Inflammatory macrophage treated with lipopolysaccharide for 1 hour (primary cell): ENCODE results near the gene METTL27.
"Not testable (repeated sequence)": the region's sequence is repeated elsewhere in the genome, so short reads cannot be mapped to it uniquely, and the experiment has no call there.

Experiments
- DNase-seq, 2 donors: peaks; one replicate each; pipeline ENCODE4 v3.0.0-alpha.2; 2020 to 2022

Gene METTL27, protein sequence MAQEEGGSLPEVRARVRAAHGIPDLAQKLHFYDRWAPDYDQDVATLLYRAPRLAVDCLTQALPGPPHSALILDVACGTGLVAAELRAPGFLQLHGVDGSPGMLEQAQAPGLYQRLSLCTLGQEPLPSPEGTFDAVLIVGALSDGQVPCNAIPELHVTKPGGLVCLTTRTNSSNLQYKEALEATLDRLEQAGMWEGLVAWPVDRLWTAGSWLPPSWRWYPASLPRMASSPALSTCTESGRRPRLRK

DNA sequence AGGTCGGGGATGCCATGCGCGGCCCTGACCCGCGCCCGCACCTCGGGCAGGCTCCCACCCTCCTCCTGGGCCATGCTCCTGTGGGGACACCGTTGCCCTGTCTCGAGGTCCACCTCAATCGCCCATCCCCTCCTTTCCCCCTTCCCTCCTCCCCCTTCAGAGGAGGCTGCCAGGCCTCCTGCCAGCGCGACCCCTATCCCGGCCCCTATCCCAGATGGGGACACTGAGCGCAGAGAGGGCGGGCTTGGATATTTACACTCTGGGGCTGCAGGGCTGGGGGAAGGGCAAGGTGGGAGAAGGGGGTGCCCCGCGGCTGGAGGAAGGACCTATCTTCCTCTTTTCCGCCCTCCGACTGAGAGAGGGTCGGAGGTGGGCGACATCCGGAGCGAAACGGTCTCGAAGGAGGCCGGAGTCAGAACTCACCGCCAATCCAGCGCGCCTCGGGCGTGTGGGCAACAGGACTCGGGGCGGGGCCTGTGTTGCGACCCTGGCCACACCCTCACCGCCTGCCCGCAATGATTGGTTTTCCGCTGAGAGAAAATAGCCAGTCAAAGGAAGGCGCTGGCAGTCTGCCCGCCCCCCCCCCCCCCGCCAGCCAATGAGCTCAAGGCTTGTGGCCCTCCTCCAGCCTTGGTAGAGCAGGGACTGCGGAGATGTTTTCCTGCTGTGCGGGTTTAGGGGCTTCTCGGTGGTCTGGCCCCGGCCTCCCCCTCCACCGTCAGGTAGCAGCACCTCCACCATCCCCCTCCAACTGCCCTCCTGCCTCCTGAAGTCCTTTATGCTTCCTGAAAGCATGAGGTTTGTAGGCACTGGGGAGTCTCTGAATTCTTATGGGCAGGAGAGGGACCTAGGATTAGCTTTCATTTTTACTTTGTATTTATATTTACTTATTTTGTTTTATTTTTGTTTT, at the start of gene METTL27:
TSS of gene METTL27 (minus strand) at position 450 of the 910 bp plus-strand sequence. CDS start at position 74, 376 bp downstream.
- peak; percentile 88 to 90 for DNase-seq

DNA sequence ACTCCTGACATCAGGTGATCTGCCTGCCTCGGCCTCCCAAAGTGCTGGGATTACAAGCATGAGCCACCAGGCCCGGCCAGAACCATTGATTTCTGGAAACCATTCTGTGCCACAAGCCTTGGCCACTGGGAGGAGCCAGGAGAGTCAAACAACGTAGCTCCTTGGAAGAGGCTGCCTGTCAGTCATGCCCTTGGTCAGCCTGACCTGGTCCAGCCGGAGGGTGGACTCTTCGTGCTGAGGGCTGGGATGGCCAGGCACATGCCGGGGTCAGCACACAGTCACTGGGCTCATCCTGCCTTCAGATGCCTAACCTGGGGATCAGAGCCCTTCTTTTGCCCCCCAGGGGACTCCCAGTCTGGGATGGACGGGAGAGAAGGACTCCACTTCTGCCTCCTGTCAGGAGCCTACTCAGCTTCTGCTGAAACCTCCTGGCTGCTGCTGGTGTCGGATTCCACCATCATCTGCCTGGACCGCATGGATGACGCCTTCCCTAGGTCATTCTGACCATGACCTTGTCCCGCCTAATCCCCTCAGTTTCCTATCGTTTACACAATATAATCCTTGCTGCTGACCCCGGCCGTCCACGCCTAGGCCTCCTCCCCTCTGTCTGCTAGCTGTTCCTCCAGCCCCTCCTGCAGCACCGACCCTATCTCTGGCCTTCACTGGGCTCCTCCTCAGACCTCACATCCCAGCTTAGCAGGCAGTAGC, 49.0 kb upstream of the METTL27 start:
- no peak for DNase-seq

DNA sequence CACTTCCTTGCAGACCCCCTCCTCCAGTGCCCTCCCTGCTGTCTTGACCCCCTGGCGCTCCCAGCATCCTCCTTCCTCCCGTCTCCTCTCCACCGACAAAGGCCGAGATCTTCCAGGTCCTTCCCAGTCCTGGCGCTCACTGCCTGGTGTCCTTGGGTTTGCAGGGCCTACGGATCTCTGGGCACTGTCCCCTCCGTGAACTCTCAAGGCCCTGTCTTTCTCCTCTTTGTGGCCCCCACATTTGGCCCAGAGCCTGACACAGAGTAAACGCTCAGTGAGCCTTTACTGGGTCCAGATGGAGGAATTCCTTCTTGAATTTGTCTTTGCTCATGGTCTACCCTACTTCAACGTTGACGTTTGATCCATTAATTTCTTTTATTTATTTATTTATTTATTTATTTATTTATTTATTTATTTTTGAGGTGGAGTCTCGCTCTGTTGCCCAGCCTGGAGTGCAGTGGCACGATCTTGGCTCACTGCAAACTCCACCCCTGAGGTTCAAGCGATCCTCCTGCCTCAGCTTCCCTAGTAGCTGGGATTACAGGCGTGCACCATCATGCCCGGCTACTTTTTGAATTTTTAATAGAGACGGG, 48.3 kb upstream of the METTL27 start:
- DNase-seq: no peak

DNA sequence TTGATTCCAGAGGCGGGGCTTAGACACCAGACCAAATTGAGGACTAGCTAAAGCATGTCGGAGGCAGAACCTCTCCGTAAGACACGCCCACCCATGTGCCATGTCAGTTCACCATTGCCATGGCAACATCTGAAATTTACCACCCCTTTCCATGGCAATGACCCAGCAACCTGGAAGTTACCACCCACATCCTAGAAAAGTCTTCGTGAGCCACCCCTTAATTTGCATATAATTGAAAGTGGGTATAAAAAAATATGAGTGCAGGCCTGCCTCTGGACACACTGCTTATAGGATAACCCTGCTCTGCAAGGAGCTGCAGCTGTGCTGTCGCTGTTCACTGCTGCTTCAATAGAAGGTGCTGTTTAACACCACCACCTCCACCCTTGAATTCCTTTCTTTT, 46.6 kb upstream of the METTL27 start:
- peak; percentile 32 to 40 for DNase-seq

DNA sequence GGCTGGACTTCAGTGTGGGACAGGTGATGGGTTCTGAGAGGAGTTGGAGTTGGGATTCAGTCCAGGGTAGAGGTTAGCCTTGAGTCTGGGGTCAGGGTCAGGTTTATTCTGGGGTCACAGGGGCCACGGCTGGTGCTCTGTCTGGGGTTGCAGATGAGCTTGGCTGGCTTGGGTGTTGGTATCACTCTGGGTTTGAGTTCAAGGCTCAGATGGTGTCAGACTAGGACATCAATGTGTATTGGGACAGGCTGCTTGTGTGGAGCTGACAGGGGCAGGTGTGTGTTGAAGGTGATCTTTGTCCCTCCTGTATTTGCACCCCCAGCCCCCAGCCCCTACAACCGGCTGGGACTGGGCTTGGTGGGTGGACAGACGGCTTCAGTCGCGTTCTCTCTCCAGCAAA, 45.4 kb upstream of the METTL27 start:
- no peak for DNase-seq

DNA sequence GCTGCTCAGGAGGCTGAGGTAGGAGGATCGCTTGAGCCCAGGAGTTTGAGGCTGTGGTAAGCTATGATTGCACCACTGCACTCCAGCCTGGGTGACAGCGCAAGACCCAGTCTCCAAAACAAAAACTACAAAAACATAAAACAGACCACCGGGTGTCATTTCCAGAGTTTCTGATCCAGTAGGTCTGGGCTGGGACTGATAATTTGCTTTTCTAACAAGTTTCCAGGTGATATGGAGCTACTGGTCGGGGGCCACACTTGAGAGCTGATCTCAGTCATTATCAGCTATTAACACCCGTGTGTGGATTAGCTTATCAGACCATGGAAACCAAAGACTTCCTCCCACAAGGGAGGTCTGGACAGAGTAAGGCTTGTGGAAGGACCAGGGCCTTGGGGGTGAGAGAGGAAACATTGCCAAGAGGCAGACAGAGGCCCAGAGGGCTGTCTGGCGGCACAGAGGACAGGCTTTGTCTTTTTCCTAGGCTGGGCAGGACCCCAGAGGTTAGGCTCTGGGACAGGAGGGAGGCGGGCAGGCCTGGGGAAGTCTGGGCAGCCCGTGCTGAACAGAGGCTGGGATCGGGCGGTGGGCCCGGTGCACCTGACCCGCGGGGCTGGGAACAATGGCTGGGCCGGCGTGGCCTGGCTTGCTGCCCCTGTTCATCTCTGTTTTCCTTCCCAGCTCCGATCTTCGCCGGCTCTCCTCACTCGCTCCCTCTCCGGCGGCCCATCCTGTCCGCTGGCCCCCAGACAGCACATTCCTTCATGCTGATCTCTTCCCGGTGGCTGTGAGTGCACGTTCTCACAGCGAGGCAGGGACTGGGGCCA, 43.9 kb upstream of the METTL27 start:
- DNase-seq: no peak

DNA sequence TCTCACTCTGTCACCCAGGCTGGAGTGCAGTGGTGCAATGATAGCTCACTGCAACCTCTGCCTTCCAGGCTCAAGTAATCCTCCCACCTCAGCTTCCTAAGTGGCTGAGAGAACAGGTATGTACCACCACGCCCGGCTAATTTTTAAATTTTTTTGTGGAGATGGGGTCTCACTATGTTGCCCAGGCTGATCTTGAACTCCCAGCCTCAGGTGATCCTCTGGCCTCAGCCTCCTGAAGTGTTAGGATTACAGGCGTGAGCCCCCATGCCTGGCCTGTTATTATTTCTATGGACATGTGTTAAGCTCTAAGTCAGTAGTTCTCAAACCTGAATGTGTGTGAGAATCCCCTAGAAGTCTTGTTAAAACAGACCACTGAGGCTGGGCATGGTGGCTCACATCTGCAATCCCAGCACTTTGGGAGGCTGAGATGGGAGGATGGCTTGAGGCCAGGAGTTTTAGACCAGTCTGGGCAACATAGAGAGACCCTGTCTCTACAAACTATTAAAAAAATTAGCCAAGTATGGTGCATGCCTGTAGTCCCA, 43.2 kb upstream of the METTL27 start:
- no peak for DNase-seq

DNA sequence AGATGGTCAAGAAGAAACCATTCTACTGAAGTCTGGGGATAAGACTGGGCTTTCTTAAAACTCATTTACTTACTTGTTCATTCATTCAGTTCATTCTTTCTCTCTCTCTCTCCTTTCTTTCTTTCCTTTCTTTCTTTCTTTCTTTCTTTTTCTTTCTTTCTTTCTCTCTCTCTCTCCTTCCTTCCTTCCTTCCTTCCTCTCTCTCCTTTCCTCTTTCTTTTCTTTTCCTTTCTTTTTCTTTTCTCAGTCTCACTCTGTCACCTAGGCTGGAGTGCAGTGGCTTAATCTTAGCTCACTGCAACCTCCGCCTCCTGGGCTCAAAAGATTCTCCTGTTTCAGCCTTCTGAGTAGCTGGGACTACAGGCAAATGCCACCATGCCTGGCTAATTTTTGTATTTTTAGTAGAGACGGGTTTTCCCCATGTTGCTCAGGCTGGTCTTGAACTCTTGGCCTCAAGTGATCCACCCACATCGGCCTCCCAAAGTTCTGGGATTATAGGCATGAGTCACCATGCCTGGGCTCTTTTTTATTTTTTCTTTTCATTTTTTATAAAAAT, 42.6 kb upstream of the METTL27 start:
- DNase-seq: not testable (repeated sequence)

DNA sequence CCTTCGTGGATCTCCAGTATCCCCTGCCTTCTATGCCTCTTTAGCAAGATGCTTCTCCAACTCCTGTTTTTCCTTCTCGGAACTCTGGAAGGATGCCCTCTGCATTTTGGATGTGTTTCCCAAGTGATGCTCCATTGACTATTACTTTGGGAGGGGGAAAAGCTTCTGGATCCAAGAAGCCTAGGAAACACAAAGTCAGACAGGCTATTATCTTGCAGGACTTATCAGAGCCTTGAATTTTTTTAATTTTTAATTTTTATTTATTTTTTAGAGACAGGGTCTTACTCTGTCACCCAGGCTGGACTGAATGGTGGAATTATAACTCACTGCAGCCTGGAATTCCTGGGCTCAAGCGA, 39.7 kb upstream of the METTL27 start:
- DNase-seq: no peak

DNA sequence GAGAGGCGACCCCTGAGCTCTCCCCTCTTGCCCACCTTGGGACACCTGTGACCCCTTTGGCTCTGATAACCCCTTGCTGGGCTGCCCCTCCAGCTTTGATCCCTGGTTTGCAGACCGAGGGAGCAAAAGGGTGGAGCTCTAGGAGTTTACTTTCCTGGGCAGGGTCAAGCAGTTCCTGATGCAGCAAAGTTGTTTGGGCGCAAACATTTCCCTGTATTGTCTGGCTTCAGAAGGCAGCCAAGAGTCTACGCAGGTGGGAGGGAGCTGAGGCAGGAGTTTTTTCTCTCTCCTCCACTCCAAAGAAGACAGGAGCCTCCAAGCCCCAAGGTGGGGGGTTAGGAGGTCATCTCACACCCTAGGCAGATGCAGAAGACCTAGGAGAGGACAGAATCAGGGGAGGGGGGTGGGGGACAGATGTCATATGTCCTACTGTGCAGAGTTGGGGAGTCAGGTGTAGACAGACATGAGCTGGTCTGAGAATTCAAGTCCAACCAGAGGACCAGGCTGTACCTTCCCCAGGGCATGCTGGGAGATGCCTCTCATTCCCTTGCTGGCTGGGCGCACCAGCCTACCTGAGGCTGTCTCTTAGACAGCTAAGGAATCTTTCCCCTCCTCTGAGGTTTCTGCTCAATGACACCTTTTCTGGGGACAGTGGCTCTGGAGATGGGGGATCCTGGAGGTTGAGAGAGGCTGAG, 39.2 kb upstream of the METTL27 start:
- DNase-seq: no peak

DNA sequence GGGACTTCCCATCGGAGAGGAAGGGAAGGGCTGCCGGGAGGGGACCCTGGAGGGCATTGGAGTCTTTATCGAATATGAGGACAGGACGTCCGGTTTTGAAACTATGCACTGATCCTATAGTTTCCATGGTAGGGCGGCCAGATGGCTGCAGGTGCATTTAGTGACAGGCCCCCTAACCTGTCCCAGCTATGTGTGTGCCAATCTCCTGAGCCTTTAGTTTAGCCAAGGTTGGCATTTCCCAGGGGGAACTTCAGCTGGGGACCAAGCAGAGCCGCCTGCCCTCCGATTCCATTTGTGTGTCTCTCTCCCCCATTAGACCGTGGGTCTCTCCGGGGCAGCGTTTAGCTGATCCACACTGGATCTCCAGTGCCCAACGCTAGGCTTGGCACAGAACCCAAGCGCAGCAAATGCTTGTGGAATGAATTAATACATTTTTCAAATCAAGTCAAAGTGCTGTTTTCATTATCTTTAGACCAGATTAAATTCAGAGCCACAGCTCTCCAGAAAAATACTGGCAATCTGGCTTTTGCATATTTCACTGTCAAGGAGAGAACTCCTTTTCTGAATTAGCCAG, 38.5 kb upstream of the METTL27 start:
- DNase-seq: no peak

DNA sequence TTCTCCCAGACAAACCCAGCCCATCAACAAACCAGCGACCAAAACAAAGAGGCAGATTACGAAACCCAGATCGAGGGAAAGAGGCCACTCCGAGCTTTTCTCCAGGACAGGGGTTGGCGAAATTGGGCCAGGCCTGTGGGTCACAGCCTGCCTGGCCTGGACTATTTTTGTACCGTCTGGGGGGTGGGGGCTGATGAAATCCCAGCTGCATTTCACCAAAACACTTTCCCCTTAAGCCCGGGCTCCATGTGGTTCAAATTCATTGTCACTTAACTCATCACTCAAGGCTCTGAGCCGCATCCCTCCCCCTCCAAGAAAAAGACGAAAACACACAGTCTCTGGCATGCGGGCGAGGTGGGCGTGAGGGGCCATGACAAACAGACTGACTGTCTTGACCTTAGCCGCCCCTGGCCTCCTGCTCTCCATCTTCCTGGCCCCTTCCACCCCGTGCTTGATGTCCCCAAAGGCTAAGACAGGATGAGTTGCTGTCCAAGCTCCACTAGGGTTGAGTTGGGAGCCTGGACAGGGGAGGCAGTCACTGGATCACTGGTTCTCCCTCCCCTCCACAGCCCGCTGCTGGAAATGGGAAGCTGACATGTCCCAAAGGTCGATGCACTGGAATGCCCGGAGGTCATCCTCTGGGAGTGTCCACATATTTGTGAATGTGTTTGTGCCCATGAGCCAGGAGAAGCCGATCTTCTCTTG, 37.8 kb upstream of the METTL27 start:
- no peak for DNase-seq

DNA sequence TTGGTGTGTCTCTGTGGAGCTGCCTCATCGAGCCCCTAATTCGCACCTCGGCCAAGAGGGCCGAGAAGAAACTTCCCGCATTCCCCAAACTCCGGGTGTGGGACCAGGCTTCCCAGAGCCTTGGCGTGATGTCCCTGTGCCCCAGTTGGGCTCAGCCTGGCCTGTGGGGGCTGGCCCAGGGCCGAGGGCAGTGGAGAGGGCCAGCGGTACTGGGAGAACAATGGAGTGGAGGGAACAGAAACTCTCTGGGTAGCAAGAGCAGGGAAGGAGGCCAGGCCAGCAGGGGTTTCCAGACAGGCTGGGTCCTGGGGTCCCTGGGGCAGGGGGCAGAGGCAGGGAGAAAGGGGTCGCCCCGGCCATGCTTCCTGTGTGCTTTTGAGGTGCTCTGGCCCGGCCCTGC, 34.7 kb upstream of the METTL27 start:
- no peak for DNase-seq

DNA sequence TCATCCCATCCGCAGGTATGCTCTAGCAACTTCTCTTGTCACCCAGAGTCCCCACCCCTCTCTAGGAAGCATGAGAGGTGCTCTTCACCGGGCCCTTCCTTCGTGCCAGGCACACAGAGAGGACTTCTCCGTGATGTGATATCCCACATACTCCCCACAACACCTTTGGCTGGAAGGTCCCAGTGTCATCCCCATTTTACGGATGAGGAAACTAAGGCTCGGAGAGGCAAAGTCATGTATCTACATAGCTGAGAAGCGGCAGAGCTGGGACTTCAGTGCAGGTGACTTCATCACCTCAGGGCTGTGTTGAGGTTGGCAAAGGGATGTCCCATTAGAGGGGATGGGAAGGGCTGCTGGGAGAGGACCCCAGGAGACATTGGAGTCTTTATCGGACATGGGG, 34.0 kb upstream of the METTL27 start:
- DNase-seq: no peak

DNA sequence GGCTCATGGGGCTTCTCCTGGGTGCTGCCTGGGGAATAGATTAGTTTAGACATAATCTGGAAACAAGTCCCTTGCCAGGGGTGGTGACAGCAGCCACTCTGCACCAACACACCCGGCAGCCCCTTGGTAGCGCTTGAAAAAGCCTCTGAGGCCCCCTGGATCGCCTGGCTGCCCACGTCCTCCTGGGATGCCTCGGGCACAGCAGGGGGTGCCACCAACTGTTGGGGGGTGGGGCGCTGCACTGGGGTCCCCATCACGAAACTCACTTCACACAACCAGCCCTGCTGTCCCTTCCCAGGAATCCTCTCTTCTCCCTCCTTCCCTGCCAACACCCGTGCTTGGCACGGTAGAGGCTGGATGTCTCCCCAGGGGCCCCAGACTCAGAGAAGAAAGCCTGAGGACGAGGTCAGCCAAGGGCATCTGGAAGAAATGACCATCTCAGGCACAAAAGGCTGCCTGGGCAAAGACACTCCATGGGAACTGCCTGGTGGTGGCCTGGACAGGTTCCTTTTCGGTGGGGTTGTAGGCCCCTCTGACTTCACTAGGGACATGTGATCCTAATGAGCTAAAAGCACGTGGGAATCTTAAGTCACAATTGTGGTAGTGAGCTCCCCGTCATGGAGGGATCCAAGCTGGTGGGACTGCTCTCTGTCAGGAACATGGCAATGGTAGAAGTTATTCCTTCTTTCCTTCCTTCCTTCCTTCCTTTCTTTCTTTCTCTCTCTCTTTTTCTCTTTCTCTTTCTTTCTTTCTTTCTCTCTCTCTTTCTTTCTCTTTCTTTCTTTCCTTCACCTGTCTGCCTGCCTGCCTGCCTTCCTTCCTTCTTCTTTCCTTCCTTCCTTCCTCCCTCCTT, 30.0 kb upstream of the METTL27 start:
- DNase-seq: no peak

DNA sequence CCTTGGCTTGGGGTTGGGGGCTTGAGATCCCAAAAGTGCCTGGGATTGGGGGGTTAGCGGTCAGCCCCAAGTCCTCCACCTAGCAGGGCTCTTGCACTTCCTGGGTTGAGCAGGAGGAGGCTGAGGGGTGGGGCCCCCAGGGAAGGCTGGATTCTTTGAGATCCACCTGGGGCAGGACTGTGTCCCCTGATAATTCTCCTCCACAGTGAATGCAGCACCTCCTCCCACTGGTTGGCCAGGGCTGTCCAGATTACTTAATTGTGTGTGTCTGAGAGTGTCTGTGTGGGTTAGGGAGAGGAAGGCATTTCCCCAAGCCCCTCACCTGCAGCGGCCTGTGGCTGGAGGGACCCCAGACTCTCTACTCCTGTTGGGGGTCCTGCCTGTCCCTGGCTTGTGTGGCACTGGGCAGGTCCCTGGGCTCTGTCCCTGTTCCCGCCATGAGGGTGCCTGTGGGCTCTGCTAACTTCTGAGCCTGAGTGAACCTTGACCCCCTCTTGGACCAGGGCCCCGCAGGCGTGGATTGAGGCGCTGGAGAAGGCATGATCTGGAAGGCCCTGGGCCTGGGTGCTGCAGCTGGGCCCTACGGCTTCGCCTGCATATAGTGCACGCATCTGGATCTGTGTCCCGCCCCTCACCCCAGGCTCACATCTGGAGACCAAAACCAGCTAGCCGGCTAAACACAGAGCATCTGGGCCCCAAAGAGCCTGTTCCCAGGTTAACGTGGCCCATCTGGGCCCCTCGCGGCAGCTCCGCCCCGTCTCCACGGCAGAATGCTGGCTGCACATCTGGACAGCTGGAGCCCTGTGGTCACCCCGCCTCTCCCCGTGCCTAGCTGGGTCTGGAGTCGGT, 29.1 kb upstream of the METTL27 start:
- DNase-seq: no peak

DNA sequence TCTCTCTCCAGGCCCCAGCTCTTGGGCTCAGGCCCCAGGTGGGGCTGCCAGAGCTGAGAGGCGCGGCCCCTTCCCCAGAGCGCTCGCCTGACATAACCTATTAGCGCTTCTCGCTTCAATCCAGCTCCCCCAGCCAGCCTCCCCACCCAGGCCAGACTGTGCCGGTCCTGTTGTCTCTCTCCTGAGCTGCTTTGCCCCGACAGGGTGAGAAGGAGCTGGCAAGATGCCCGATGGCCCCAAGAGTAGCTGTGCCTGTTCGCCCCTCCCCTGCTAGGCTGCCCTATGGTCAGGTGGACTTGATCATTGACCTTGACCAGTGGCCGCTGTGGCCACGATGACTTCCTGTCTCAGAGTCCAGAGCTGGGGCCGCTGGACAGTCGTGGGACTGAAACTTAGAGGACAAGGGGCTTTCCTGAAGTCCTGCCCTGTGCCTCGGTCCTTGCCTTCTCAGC, 27.8 kb upstream of the METTL27 start:
- DNase-seq: no peak
